Chondrocyte (in vitro differentiated cells): Measurements from ENCODE around the gene RMND5A. TPM values are rescaled to one million over a fixed set of nuclear protein-coding genes. Genes with fewer than 3 reads are reported as not detected.

Experiments
- DNase-seq: peaks from one replicate; pipeline ENCODE4 v3.0.0; 2021; ENCODE audit warnings: mixed read lengths, low spot score
- H3K27ac Mint-ChIP-seq: one replicate; pipeline ENCODE4 v1.8.0; 2021; ENCODE audit warnings: mild to moderate bottlenecking, moderate library complexity, mixed read lengths; ENCODE audit not compliant: unreplicated experiment
- H3K27me3 Mint-ChIP-seq: 2 replicates; pipeline ENCODE4 v1.8.0; 2021; ENCODE audit warnings: low read depth, mixed read lengths
- H3K36me3 Mint-ChIP-seq: 2 replicates; pipeline ENCODE4 v1.8.0; 2021; ENCODE audit warnings: low read depth, mixed read lengths
- H3K4me1 Mint-ChIP-seq: 2 replicates; pipeline ENCODE4 v1.8.0; 2021; ENCODE audit warnings: low read depth, mild to moderate bottlenecking, mixed read lengths
- H3K4me3 Mint-ChIP-seq: one replicate; pipeline ENCODE4 v1.8.0; 2021; ENCODE audit warnings: mild to moderate bottlenecking, moderate library complexity, mixed read lengths; ENCODE audit not compliant: unreplicated experiment
- H3K9me3 Mint-ChIP-seq: 2 replicates; pipeline ENCODE4 v1.8.0; 2021; ENCODE audit warnings: low read depth, mixed read lengths
- total RNA-seq: library from RNA; stranded (reverse); gene quantifications from 3 replicates; pipeline ENCODE4 v1.2.1, GENCODE V29; 2021
- TF ChIP-seq, protein P1 (sequence below): fragments of 200-600 bp; sonication (generic); IDR thresholded peaks from 2 replicates; pipeline ENCODE4 v1.5.0; 2021; ENCODE audit warnings: antibody characterized with exemption, mild to moderate bottlenecking, moderate library complexity

Gene RMND5A
- total RNA-seq, 1 donor from 2014 or later = 24.0 TPM

DNA sequence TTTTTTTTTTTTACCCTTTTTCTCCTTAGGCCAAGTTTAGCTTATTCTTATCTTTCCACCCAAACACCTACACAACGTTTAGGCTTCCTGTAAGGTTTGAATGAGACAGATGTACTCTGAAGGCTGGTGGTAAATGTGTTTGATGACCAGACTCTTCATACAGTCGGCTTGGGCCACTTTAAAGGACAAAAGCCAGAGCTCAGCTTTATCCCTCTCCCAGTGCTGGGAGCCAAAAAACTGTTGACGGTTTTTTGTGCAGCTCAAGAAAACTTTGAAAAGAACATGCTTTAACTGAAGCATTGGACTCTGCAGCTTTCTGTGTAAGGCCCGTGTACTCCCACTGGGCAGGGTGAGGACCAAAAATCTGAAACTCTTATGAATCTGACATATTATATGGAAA, 55.2 kb downstream of the RMND5A start:
- Mint-ChIP-seq H3K27ac (no peak overlapping the region), H3K4me3 (no peak overlapping the region), H3K36me3 (peaks cover 24% of the 10 kb centered on the region), H3K9me3 (no peaks in the 10 kb centered on the region), H3K4me1 (no peaks in the 10 kb centered on the region), H3K27me3 (no peaks in the 10 kb centered on the region)
- DNase-seq = no peak
- TF ChIP-seq, protein P1, sequence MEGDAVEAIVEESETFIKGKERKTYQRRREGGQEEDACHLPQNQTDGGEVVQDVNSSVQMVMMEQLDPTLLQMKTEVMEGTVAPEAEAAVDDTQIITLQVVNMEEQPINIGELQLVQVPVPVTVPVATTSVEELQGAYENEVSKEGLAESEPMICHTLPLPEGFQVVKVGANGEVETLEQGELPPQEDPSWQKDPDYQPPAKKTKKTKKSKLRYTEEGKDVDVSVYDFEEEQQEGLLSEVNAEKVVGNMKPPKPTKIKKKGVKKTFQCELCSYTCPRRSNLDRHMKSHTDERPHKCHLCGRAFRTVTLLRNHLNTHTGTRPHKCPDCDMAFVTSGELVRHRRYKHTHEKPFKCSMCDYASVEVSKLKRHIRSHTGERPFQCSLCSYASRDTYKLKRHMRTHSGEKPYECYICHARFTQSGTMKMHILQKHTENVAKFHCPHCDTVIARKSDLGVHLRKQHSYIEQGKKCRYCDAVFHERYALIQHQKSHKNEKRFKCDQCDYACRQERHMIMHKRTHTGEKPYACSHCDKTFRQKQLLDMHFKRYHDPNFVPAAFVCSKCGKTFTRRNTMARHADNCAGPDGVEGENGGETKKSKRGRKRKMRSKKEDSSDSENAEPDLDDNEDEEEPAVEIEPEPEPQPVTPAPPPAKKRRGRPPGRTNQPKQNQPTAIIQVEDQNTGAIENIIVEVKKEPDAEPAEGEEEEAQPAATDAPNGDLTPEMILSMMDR = no peak

DNA sequence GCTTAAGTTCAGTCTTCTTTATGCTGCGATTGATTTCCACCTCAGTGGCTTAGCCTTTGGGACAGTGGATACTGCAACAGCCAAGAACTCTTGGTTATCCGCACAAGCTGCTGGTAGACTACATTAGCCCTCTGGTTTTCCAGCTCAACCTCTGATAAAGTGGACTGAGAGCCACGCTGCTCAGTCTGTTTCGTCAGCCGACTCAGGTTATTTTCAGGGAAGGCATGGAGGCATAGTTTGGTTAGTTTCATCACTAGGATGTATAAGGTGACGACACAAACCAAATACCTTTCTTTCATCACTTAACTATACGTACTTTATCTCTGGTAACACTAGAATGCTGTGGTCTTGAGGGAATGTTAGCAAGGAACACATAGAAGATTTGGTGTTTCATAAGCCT, 56.4 kb downstream of the RMND5A start:
- TF ChIP-seq, protein P1 = no peak
- no peaks in the 10 kb centered on the region for H3K9me3 Mint-ChIP-seq

DNA sequence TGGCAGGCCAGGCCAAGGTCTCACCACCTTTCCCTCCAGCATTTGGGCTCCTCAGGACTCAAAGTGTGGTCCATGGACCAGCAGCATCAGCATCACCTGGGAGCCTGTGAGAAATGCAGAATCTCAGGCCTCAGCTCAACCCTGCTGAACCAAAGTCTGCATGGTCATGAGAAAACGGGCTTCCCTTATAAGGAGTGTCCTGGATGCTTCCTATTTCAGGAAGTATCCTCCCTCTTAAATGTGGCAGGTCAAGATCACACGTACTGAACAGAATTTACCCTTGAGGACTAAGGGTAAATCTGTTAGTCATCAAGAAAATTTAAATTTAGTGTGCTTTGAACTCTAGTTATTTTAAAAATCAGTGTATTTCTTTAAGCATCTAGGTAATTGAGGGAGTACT, 58.9 kb downstream of the RMND5A start:
- no peaks in the 10 kb centered on the region for H3K9me3 Mint-ChIP-seq
- no peaks in the 10 kb centered on the region for H3K4me1 Mint-ChIP-seq
- TF ChIP-seq, protein P1 = no peak
- no peak for DNase-seq
- H3K27me3 Mint-ChIP-seq = no peaks in the 10 kb centered on the region
- H3K4me3 Mint-ChIP-seq = no peak overlapping the region
- peaks cover 5% of the 10 kb centered on the region for H3K36me3 Mint-ChIP-seq
- H3K27ac Mint-ChIP-seq = no peak overlapping the region

More for the DNA sequence above, 56.4 kb downstream of the RMND5A start:
- H3K4me3 Mint-ChIP-seq = no peak overlapping the region
- H3K27me3 Mint-ChIP-seq = no peaks in the 10 kb centered on the region
- H3K36me3 Mint-ChIP-seq = peaks cover 14% of the 10 kb centered on the region
- DNase-seq = no peak
- H3K27ac Mint-ChIP-seq = no peak overlapping the region
- H3K4me1 Mint-ChIP-seq = no peaks in the 10 kb centered on the region

DNA sequence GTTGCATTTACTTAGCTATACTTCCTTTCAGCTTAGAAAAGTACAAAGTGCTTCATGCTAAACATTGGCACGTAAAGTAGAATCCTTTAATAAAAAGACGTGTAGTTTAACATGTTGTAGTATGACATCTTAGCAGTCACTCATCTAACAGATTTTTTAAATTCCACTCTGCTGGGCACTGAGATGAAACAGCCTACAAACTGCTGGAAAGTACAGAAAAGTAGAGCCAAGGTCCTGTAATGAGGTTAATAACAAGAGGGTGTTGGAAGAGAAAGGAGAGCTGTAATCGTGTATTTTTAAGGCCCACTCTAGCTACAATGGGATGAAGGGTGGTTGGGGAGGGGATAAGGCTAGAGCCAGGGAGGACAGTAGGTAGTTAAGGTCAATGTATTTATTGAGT, 59.9 kb downstream of the RMND5A start:
- DNase-seq = no peak
- Mint-ChIP-seq H3K27ac (no peak overlapping the region), H3K27me3 (no peaks in the 10 kb centered on the region), H3K4me1 (no peaks in the 10 kb centered on the region), H3K36me3 (no peaks in the 10 kb centered on the region), H3K4me3 (no peak overlapping the region), H3K9me3 (no peaks in the 10 kb centered on the region)
- TF ChIP-seq, protein P1 = no peak

DNA sequence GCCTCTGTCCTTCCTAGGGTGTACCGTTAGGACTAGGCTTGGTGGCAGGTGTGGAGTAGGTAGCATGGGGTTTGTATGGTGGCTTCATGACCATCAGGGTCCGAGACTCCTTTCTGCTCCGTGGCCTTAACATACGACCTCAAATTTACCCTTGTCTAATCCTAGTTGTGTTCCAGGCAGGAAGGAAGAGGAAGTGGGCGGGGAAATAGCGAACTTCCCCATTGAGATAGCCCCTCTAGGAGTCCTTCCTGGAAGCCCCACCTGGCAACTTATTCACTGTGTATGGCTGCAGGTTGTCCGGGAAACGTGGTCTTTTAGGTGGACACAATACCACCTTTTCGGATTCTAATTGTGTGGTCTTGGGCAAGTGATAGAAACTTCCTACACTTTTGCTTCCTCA, 61.3 kb downstream of the RMND5A start:
- Mint-ChIP-seq H3K4me3 (no peak overlapping the region), H3K4me1 (no peaks in the 10 kb centered on the region), H3K36me3 (no peaks in the 10 kb centered on the region), H3K9me3 (no peaks in the 10 kb centered on the region), H3K27ac (no peak overlapping the region), H3K27me3 (peaks cover 9% of the 10 kb centered on the region)
- DNase-seq = no peak
- TF ChIP-seq, protein P1 = no peak
